GM12874 (cell line): ENCODE measurements around the gene VPS51.

Experiments
- TF ChIP-seq, protein P1 (sequence below): IDR thresholded peaks from 2 replicates; pipeline ENCODE4 v1.5.1; 2011; ENCODE audit warnings: low read depth, mild to moderate bottlenecking, control low read depth, low read length, moderate library complexity; ENCODE audit not compliant: insufficient read depth

Gene VPS51

DNA sequence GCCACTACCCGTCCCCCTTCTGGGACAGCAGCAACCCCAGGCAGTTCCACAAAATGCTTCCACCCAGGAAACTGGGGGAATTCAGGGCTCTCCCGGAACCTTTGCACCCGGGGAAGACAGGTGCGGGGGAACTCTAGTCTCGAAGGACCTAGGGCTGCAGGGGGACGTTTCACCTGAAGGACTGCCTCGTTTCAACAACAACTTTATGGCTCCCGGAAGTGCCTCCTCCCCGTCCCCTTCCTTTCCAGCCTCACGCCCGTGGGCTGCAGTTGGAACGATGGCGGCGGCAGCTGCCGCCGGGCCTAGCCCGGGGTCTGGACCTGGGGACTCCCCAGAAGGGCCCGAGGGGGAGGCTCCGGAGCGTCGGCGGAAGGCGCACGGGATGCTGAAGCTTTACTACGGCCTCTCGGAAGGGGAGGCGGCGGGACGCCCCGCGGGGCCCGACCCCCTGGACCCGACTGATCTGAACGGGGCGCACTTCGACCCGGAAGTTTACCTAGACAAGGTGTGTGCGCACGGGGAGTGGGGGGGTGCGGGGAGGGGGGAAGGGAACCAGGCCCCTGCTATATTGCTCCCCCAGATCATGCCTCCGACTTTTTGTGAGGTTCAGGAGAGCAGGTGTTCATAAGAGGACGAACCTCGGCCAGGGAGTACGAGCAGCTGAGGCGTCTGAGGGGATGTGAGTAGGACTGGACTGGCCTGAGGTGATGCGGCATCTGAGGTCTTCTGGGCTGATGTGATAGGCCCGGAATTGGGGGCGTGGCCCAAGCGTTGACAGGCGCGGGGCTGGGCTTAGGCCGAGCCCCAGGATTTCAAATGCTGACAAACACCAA, at the start of gene VPS51:
VPS51 (plus strand) TSS at position 241 of the 833 bp plus-strand sequence; CDS start at position 278, 37 bp downstream.
- TF ChIP-seq, protein P1, sequence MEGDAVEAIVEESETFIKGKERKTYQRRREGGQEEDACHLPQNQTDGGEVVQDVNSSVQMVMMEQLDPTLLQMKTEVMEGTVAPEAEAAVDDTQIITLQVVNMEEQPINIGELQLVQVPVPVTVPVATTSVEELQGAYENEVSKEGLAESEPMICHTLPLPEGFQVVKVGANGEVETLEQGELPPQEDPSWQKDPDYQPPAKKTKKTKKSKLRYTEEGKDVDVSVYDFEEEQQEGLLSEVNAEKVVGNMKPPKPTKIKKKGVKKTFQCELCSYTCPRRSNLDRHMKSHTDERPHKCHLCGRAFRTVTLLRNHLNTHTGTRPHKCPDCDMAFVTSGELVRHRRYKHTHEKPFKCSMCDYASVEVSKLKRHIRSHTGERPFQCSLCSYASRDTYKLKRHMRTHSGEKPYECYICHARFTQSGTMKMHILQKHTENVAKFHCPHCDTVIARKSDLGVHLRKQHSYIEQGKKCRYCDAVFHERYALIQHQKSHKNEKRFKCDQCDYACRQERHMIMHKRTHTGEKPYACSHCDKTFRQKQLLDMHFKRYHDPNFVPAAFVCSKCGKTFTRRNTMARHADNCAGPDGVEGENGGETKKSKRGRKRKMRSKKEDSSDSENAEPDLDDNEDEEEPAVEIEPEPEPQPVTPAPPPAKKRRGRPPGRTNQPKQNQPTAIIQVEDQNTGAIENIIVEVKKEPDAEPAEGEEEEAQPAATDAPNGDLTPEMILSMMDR = no peak

DNA sequence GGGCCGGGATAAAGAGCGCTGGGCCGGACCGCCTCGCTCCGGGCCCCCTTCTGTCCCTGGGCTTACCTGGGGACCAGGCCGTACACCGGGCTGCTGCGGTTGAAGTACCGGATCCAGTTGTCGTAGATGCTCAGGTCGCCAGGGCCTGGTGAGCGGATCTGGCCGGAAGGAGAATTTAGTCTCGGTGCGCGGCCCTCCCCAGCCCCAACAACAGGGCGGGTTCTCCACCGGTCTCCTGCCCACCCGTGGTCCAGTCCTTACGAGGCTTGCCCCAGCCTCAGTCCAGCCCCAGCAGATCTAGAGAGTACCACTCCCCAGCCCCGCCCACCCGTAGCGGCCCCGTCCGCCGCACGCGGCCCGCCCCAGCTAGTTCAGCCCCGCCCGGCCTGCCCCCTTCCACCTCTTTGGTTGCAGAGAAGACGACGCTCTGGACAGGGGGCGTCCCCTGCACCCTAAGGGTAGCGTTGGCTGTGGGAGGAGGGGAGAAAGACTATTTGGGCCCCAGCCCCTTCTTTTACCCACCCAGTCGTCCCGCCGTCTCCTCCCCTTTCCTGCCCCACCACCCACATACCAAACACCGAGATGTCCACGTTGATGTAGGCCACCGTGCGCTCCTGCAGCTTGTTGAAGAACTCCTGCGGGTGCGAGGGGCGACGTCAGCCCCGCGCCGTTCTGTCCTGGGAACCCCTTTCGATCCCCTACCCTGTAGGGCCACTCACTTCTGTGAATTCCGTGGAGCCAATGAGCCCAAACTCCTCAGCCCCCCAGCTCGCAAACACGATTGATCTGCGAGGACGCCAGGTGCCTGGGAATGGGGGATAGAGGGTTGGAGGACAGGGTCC, 48.2 kb upstream of the VPS51 start:
- TF ChIP-seq, protein P1 = no peak

GRCh38 chr11:65051398-65051858, 44.6 kb upstream of the VPS51 start:
- TF ChIP-seq, protein P1 = no peak

DNA sequence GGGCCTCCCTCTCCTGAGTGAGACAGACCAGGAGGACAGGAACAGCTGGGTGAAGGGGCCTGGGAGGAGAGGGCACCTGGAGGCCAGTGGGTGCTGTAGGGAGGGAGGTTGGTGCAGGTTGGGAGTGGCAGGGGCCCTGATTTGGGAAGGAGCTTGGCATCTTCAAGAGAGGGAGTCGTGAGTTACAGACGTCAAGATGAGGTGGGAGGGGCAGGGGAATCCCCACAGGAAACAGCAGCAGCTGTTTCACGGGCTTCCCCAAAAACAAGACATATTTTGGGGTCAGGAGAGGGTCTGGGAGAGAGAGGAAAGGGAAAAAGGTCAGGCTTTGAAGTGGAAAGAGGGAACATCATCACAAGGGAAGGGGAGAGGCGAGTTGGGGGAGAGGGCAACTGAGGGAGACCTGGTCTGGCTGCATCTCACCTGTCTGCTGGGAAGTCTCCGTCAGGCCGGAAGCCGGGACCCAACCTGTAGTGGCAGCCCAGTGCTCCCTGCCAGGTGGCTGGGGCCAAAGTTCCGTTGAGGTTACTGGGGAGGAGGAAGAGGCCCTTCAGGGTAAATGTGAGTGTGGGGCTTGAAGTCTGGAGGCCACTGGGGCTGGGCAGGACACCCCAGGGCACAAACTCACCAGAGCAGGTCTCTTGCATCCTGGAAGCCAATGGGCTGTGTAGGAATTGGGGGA, 42.0 kb upstream of the VPS51 start:
- TF ChIP-seq, protein P1 = no peak

GRCh38 chr11:65055538-65055937, 40.5 kb upstream of the VPS51 start:
- TF ChIP-seq, protein P1 = no peak

GRCh38 chr11:65056999-65057398, 39.0 kb upstream of the VPS51 start:
- TF ChIP-seq, protein P1 = no peak

GRCh38 chr11:65057526-65057925, 38.5 kb upstream of the VPS51 start:
- TF ChIP-seq, protein P1 = no peak
